HG03139 (cell line): ENCODE data around the gene KLK15.
A peak's percentile ranks its signal among the peaks of the same experiment; 100 is the strongest.
"Not testable (repeated sequence)": the region's sequence is repeated elsewhere in the genome, so short reads cannot be mapped to it uniquely, and the experiment has no call there.

Experiments
- ATAC-seq: cut with Tn5 transposase; IDR thresholded peaks from one replicate; pipeline ENCODE4 v1.9.1; 2021; ENCODE audit not compliant: unreplicated experiment

KLK15 gene

GRCh38 chr19:50821248-50821612 is 12.1 kb downstream of the KLK15 start:
- ATAC-seq: no peak

GRCh38 chr19:50820549-50821247 is 12.7 kb downstream of the KLK15 start:
- no peak for ATAC-seq

GRCh38 chr19:50820086-50820485 is 13.3 kb downstream of the KLK15 start:
- no peak for ATAC-seq

DNA sequence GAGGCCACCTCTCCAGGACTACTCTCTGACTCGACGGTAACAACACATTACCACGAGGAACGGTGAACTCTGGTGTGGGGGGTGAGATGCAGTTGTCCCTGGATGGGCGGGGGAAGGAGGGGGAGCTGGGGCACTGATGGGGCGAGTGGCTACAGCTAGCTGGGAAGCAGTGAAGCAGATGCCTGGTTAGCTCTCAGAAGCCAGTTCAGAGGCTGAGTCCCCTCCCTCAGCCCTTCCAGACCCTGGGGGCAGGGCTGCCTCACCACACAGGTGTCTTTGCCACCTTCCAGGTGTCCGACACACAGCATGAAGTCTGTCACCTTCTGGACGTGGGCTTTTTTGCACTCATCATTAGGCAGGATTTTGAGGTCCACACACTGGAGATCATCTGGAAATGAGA is 13.7 kb downstream of the KLK15 start:
- ATAC-seq: no peak

DNA sequence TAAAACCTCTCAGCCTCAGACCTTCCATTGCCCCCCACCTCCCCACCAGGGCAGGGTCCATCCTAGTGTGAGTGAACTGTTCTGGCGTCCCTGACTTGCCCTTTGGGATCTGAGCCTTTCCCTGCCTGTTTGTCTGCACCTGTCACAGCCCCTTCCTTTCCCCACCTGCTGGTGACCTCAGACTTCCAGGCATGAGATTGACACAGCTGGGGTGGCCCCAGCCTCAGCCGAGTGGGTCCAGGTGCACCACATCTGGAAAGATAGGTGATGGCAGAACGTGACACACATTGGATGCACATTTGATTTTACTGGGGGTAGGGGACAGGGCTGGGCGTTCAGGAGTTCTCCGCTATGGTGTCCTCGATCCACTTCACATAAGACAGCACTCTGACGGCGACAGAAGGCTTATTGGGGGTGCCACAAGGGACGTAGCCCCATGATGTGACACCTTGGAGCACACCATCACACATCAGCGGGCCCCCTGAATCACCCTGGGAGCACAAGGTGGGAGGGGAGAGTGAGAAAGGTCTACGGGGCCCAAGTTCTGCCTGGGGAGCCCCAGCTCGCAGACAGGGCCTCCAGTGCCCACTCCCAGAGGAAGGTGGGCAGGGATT is 14.4 kb downstream of the KLK15 start:
- no peak for ATAC-seq

- ATAC-seq: peak; percentile 45
Measured at GRCh38 chr19:50817941-50818858, 15.2 kb downstream of the KLK15 start.

GRCh38 chr19:50815439-50815838 is 17.9 kb downstream of the KLK15 start:
- ATAC-seq: no peak

GRCh38 chr19:50814883-50815282 is 18.5 kb downstream of the KLK15 start:
- ATAC-seq: no peak

DNA sequence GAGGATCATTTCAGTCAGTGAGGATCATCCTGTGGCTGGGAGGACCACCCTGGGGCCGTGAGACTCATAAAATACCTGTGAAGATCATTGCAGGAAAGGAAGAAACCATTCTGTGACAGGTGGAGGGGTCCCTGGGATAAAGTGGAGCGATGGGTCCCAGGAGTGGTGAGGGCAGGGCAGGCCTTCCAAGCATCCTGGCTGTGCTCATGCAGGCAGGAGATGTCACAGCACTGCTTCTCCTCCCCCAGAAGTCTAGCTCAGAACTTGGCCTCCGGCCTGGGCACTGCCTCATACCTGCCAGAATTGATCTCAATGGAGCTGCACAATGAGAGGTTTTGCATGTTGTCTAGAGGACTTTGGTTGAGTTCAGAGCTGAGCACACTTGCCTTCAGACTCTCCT is 20.9 kb downstream of the KLK15 start:
- no peak for ATAC-seq

DNA sequence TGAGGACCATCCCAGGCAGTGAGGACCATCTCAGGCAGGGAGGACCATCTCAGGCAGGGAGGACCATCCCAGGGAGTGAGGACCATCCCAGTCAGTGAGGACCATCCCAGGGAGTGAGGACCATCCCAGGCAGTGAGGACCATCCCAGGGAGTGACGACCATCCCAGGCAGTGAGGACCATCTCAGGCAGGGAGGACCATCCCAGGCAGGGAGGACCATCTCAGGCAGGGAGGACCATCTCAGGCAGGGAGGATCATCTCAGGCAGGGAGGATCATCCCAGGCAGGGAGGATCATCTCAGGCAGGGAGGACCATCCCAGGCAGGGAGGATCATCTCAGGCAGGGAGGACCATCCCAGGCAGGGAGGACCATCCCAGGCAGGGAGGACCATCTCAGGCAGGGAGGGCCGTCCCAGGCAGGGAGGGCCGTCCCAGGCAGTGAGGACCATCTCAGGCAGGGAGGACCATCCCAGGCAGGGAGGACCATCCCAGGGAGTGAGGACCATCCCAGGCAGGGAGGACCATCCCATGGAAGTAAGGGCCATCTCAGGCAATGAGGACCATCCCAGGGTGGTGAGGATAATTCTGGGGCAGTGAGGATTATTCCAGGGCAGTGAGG is 21.6 kb downstream of the KLK15 start:
- not testable (repeated sequence) for ATAC-seq

DNA sequence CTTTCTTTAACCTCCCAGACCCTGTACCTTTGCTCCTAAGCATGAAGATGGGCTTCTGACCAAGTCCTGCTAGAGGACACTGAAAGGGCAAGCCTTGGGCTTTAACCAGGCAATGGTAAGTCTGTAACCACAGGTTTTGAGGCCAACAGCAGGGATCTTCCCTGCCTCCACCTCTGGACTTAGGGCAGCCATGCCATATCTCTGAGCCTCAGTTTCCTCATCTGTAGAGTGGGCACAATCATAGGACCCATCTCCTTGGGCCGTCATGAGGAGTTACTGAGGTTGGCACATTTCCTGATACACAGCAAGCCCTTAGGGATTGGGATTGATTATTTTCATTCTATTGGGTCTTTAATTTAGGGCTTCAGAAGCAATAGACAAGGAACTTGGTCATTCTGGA is 24.5 kb downstream of the KLK15 start:
- ATAC-seq: no peak

- peak; percentile 88 for ATAC-seq
Measured at GRCh38 chr19:50804420-50805272, 28.7 kb downstream of the KLK15 start.

GRCh38 chr19:50803633-50804419 is 29.5 kb downstream of the KLK15 start:
- ATAC-seq: no peak

DNA sequence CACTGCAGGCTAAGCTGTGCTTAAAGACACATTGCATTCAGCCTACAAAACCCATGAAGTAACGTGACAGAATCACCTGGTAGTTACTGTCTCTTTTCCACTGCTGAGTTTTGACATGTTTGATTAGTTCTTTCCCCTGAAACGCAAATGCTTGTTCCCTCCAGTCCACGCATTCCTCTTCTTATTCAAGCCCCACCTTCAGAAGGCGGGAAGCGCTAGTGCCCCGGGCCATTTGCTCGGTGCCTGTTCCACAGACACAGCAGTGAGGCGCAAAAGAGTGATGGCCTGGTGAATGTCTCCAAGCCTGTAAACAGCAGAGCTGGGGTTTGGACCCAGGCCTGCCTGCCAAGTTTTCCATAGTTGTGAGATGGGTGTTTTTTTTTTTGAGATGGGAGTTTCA is 32.3 kb downstream of the KLK15 start:
- no peak for ATAC-seq

DNA sequence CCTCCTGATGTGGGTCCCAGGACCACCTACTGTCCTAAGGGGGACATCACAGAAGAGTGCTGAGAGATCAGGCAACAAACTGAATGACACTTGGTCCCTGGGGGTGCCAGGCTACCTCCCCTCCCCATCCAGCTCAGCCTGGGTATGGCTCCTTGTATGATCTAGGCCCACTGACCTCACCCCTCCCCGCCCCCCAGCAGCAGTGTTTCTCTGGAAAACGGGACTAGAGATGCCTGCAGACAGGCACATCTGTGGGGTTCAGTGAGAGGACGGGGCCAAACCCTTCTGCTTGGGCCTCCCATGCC is 33.9 kb downstream of the KLK15 start:
- ATAC-seq: no peak

- no peak for ATAC-seq
Measured at GRCh38 chr19:50798659-50799546, 34.5 kb downstream of the KLK15 start.

GRCh38 chr19:50797781-50798658 is 35.4 kb downstream of the KLK15 start:
- ATAC-seq: no peak

DNA sequence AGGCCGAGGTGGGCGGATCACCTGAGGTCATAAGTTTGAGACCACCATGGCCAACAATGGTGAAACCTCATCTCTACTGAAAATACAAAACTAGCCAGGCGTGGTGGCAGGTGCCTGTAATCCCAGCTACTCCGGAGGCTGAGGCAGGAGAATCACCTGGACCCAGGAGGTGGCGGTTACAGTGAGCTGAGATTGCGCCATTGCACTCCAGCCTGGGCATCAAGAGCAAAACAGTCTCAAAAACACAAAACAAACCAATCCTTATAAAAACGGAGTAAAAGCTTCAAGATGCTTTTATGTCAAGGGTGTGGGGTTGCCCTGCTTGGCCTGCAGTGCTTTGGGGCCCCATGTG is 36.0 kb downstream of the KLK15 start:
- no peak for ATAC-seq
